Measurements from ENCODE around the gene CROCC2. TPM values are rescaled to one million over a fixed set of nuclear protein-coding genes. Genes with fewer than 3 reads are reported as not detected.

The CROCC2 gene
- total and polyA plus RNA-seq, 7 donors, result under 0.01 to 0.09 TPM; not detected in 5

DNA sequence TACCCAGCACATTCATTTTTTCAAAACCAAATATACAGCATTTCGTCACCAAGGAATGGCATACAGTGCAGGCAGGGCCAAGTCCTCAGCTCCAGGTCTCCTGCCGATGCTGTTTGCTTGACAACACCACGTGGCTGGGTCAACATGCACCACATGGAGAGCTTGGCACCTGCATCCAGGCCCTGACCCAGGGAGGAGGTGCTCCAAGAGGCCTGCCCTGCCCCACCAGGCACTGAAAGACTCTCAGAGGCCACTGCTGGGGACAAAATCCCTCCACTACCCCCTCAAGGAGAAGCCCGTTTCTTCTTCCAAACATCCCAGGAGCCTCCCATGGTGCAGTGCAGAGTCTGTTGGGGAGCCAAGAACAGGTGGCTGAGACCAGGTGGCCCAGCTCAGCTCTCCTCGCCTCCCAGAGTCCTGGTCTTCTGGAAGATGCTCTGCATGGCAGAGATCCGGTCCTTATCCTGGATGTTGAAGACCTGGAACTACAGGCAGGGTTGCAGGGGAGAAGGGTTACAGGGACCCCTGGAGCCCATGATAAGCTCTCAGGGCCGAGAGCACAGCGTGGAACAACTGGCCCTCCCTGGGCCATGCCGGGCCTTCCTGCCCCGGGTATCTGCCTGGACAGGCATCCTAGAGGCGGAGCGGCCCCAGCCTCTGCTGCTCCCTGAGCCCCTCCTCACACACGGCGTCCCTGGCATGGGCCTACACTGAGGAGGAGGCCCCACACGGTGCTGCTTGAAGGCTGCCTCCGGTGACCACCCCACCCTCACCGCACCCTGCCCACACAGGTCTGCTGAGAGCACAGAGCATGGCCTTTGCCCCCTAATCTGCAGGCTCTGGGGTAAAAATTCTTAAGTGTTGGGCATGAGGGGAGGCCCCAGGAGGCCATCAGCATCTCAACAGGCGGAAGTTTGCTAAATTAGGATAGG is 19.2 kb upstream of the CROCC2 start:
- no peaks in the 10 kb centered on the region for H3K36me3 ChIP-seq
- TF ChIP-seq POLR2AphosphoS5 (IDR thresholded peaks at IDR 0.05), result no peak
- no peak for TF ChIP-seq POLR2A (IDR thresholded peaks at IDR 0.05)
- TF ChIP-seq, protein P1, sequence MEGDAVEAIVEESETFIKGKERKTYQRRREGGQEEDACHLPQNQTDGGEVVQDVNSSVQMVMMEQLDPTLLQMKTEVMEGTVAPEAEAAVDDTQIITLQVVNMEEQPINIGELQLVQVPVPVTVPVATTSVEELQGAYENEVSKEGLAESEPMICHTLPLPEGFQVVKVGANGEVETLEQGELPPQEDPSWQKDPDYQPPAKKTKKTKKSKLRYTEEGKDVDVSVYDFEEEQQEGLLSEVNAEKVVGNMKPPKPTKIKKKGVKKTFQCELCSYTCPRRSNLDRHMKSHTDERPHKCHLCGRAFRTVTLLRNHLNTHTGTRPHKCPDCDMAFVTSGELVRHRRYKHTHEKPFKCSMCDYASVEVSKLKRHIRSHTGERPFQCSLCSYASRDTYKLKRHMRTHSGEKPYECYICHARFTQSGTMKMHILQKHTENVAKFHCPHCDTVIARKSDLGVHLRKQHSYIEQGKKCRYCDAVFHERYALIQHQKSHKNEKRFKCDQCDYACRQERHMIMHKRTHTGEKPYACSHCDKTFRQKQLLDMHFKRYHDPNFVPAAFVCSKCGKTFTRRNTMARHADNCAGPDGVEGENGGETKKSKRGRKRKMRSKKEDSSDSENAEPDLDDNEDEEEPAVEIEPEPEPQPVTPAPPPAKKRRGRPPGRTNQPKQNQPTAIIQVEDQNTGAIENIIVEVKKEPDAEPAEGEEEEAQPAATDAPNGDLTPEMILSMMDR (IDR thresholded peaks at IDR 0.05), result no peak
- no peak for TF ChIP-seq EP300 (IDR thresholded peaks at IDR 0.05)
- H3K4me3 ChIP-seq, result no peak overlapping the region
- no peaks in the 10 kb centered on the region for H3K9me3 ChIP-seq
- DNase-seq, result no peak
- no peaks in the 10 kb centered on the region for H3K27me3 ChIP-seq
- no peaks in the 10 kb centered on the region for H3K4me1 ChIP-seq
- intact Hi-C loops (cut with DNase I), result no loop called here
- WGBS, 2 donors, result 75 to 84% methylated on average over 18 of the region's 18 CpGs
- H3K27ac ChIP-seq, result no peak overlapping the region

GRCh38 chr2:240887631-240888030 is 18.5 kb upstream of the CROCC2 start:
- no peak for DNase-seq
- Histone ChIP-seq H3K27ac (no peak overlapping the region), H3K4me3 (no peak overlapping the region), H3K36me3 (no peaks in the 10 kb centered on the region), H3K9me3 (no peaks in the 10 kb centered on the region), H3K4me1 (no peaks in the 10 kb centered on the region), H3K27me3 (no peaks in the 10 kb centered on the region)
- TF ChIP-seq EP300 (IDR thresholded peaks at IDR 0.05) (no peak), POLR2A (IDR thresholded peaks at IDR 0.05) (no peak), POLR2AphosphoS5 (IDR thresholded peaks at IDR 0.05) (no peak)
- intact Hi-C loops (cut with DNase I), result no loop called here
- WGBS, 2 donors, result 63 to 83% methylated on average over 4 of the region's 4 CpGs

DNA sequence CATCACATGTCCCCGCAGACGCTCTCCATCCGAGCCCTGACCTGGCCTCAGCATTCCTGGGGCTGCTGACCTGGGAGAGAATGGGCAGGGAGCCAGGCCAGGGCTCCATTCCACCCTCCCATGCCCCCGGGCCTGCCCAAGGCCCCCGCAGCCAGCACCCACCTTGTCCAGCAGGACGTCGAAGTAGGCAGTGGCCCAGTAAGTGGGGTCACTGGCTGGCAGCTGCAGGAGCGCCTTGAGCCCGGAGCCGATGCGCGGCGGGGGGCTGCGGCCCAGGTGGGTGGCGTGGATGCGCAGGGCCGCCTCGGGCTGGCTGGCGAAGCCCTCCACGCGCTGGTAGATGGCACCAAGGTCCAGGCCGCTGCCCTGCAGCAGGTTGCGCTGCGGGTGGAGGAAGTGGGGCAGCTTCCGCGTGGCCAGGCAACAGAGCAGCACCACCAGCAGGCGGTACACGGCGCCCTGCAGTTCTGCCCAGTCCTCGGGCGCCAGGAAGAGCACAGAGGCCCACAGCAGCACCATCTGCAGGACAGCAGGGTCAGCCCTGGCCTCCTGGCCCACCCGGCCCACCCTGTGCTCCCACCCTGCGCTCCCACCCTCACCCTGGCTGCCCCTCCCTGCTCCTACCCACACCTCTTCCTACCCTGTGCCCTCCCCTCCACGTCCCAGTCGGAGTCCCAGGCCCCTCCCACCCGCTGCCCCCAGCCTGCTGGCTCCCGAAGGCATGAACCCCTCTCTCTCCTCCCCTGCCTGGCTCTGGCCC is 17.8 kb upstream of the CROCC2 start:
- WGBS, 2 donors, result 92 to 95% methylated on average over 37 of the region's 37 CpGs
- DNase-seq, result no peak
- intact Hi-C loops (cut with DNase I), result no loop called here

GRCh38 chr2:240888890-240889573 is 17.1 kb upstream of the CROCC2 start:
- Histone ChIP-seq H3K36me3 (no peaks in the 10 kb centered on the region), H3K4me3 (no peak overlapping the region), H3K9me3 (no peaks in the 10 kb centered on the region), H3K4me1 (no peaks in the 10 kb centered on the region), H3K27ac (no peak overlapping the region), H3K27me3 (no peaks in the 10 kb centered on the region)
- 74 to 76% methylated on average over 11 of the region's 11 CpGs for WGBS, 2 donors
- DNase-seq, result no peak
- intact Hi-C loops (cut with DNase I), result no loop called here
- TF ChIP-seq POLR2AphosphoS5 (IDR thresholded peaks at IDR 0.05) (no peak), EP300 (IDR thresholded peaks at IDR 0.05) (no peak), POLR2A (IDR thresholded peaks at IDR 0.05) (no peak)
- TF ChIP-seq, protein P1 (IDR thresholded peaks at IDR 0.05), result no peak

More for the DNA sequence above, 17.8 kb upstream of the CROCC2 start:
- no peak for TF ChIP-seq POLR2A (IDR thresholded peaks at IDR 0.05)
- TF ChIP-seq POLR2AphosphoS5 (IDR thresholded peaks at IDR 0.05), result no peak
- TF ChIP-seq, protein P1 (IDR thresholded peaks at IDR 0.05), result no peak
- no peak for TF ChIP-seq EP300 (IDR thresholded peaks at IDR 0.05)
- Histone ChIP-seq H3K27me3 (no peaks in the 10 kb centered on the region), H3K4me1 (no peaks in the 10 kb centered on the region), H3K36me3 (no peaks in the 10 kb centered on the region), H3K9me3 (no peaks in the 10 kb centered on the region), H3K27ac (no peak overlapping the region), H3K4me3 (no peak overlapping the region)

Measured in sigmoid colon (tissue), 7 donors.